ENCODE data around the gene PIGU.

PIGU gene

GRCh38 chr20:34595377-34596184, 81.3 kb downstream of the PIGU start:
- TF ChIP-seq CTCF (conservative IDR thresholded peaks at IDR 0.05; ENCODE audit: low read depth, low read length), result no peak

GRCh38 chr20:34586488-34587163, 90.3 kb downstream of the PIGU start:
- no peak for DNase-seq (ENCODE audit: low read depth)
- no peak for TF ChIP-seq CTCF (conservative IDR thresholded peaks at IDR 0.05; ENCODE audit: low read depth, low read length)
- H3K4me3 ChIP-seq (ENCODE audit: low read depth, low read length), result no peak overlapping the region

More at GRCh38 chr20:34595377-34596184, 81.3 kb downstream of the PIGU start:
- DNase-seq (ENCODE audit: low read depth), result no peak
- no peak overlapping the region for H3K4me3 ChIP-seq (ENCODE audit: low read depth, low read length)

- TF ChIP-seq CTCF (conservative IDR thresholded peaks at IDR 0.05; ENCODE audit: low read depth, low read length), result no peak
These were observed 91.9 kb downstream of the PIGU start for GRCh38 chr20:34585019-34585418.

GRCh38 chr20:34583544-34583943, 93.3 kb downstream of the PIGU start:
- TF ChIP-seq CTCF (conservative IDR thresholded peaks at IDR 0.05; ENCODE audit: low read depth, low read length), result no peak
- DNase-seq (ENCODE audit: low read depth), result no peak
- H3K4me3 ChIP-seq (ENCODE audit: low read depth, low read length), result no peak overlapping the region

More at GRCh38 chr20:34585019-34585418, 91.9 kb downstream of the PIGU start:
- DNase-seq (ENCODE audit: low read depth), result no peak
- H3K4me3 ChIP-seq (ENCODE audit: low read depth, low read length), result no peak overlapping the region

GRCh38 chr20:34582911-34583310, 94.0 kb downstream of the PIGU start:
- H3K4me3 ChIP-seq (ENCODE audit: low read depth, low read length), result no peak overlapping the region
- no peak for DNase-seq (ENCODE audit: low read depth)
- no peak for TF ChIP-seq CTCF (conservative IDR thresholded peaks at IDR 0.05; ENCODE audit: low read depth, low read length)

GRCh38 chr20:34582221-34582620, 94.7 kb downstream of the PIGU start:
- no peak for DNase-seq (ENCODE audit: low read depth)
- TF ChIP-seq CTCF (conservative IDR thresholded peaks at IDR 0.05; ENCODE audit: low read depth, low read length), result no peak
- H3K4me3 ChIP-seq (ENCODE audit: low read depth, low read length), result no peak overlapping the region

Data from choroid plexus epithelial cell (primary cell).